OCI-LY3 (cell line): Measurements from ENCODE around the gene ZNF358.

ENCODE experiments used
- H2AFZ ChIP-seq: fragments of 200-600, 300-600 bp; shearing (Covaris generic); 2 replicates; pipeline ENCODE4 v1.6.0; 2014; ENCODE audit warnings: antibody characterized with exemption, low read depth, low read length
- H3K27ac ChIP-seq: fragments of 200-600, 300-600 bp; sonication (generic); 2 replicates; pipeline ENCODE4 v1.5.1; 2014; ENCODE audit warnings: mild to moderate bottlenecking, low read length, moderate library complexity, mixed read lengths
- H3K27me3 ChIP-seq: fragments of 200-600, 300-600 bp; sonication (generic); 2 replicates; pipeline ENCODE4 v1.6.1; 2014; ENCODE audit warnings: low read depth, low read length, mixed read lengths
- H3K36me3 ChIP-seq: fragments of 200-600, 300-600 bp; sonication (generic); replicated peaks from 2 replicates; pipeline ENCODE3; 2014; ENCODE audit warnings: low read depth, low read length, mixed read lengths
- H3K4me1 ChIP-seq: fragments of 300-600, 200-600 bp; sonication (generic); 2 replicates; pipeline ENCODE4 v1.6.1; 2014; ENCODE audit warnings: low read length, mixed read lengths
- H3K4me2 ChIP-seq: fragments of 200-600, 300-600 bp; sonication (generic); 2 replicates; pipeline ENCODE4 v1.6.1; 2014; ENCODE audit warnings: low read length, mixed read lengths
- H3K4me3 ChIP-seq: fragments of 300-600, 200-600 bp; sonication (generic); 2 replicates; pipeline ENCODE4 v1.5.1; 2014; ENCODE audit warnings: antibody characterized with exemption, mild to moderate bottlenecking, low read length, moderate library complexity
- H3K79me2 ChIP-seq: fragments of 300-600, 200-600 bp; shearing (Covaris generic); 2 replicates; pipeline ENCODE4 v1.6.1; 2014; ENCODE audit warnings: mild to moderate bottlenecking, low read length, mixed read lengths
- H3K9ac ChIP-seq: fragments of 300-600, 200-600 bp; shearing (Covaris generic); 2 replicates; pipeline ENCODE4 v1.6.0; 2014; ENCODE audit warnings: mild to moderate bottlenecking, low read length, moderate library complexity
- H3K9me3 ChIP-seq: fragments of 200-600, 300-600 bp; shearing (Covaris generic); 2 replicates; pipeline ENCODE4 v1.6.1; 2014; ENCODE audit warnings: low read length, mixed read lengths; ENCODE audit not compliant: insufficient read depth
- H4K20me1 ChIP-seq: fragments of 200-600, 300-600 bp; sonication (generic); 2 replicates; pipeline ENCODE4 v1.6.1; 2016; ENCODE audit warnings: low read length, mixed read lengths; ENCODE audit not compliant: insufficient read depth
- EZH2phosphoT487 ChIP-seq: fragments of 200-600 bp; shearing (Covaris generic); IDR thresholded peaks from 2 replicates; pipeline ENCODE4 v1.6.1; 2018; ENCODE audit warnings: antibody characterized with exemption, mixed run types, low read depth
- TF ChIP-seq, protein P1 (sequence below): fragments of 200-600, 300-600 bp; sonication (generic); IDR thresholded peaks from 2 replicates; pipeline ENCODE4 v1.5.1; 2014; ENCODE audit warnings: antibody characterized with exemption, low read length, low read depth

ZNF358 gene

DNA sequence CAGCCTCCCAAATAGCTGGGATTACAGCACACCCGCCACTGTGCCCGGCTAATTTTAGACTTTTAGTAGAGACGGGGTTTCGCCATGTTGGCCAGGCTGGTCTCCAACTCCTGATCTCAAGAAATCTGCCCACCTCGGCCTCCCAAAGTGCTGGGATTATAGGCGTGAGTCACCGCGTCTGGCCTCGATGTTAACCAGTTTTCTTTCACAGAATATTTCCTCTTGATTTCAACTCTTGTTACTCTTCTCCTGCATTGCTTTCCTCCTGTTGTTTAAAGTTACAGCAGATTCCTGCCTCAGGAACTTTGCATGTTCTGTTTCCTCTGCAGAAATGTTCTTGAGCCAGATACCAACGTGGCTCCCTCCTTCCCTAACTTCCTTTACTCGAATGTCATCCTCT lies 23.3 kb upstream of the ZNF358 start:
- no peaks in the 10 kb centered on the region for H3K79me2 ChIP-seq
- no peak for TF ChIP-seq EZH2phosphoT487
- TF ChIP-seq, protein P1, sequence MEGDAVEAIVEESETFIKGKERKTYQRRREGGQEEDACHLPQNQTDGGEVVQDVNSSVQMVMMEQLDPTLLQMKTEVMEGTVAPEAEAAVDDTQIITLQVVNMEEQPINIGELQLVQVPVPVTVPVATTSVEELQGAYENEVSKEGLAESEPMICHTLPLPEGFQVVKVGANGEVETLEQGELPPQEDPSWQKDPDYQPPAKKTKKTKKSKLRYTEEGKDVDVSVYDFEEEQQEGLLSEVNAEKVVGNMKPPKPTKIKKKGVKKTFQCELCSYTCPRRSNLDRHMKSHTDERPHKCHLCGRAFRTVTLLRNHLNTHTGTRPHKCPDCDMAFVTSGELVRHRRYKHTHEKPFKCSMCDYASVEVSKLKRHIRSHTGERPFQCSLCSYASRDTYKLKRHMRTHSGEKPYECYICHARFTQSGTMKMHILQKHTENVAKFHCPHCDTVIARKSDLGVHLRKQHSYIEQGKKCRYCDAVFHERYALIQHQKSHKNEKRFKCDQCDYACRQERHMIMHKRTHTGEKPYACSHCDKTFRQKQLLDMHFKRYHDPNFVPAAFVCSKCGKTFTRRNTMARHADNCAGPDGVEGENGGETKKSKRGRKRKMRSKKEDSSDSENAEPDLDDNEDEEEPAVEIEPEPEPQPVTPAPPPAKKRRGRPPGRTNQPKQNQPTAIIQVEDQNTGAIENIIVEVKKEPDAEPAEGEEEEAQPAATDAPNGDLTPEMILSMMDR = no peak
- no peak overlapping the region for H3K4me2 ChIP-seq
- H3K4me3 ChIP-seq = no peak overlapping the region
- no peak overlapping the region for H3K27ac ChIP-seq
- H3K9me3 ChIP-seq = no peaks in the 10 kb centered on the region
- no peaks in the 10 kb centered on the region for H4K20me1 ChIP-seq
- H3K36me3 ChIP-seq = no peaks in the 10 kb centered on the region
- no peak overlapping the region for H2AFZ ChIP-seq
- H3K27me3 ChIP-seq = peaks cover 4% of the 10 kb centered on the region; the same call in 1 of the 2 replicates
- H3K9ac ChIP-seq = no peak overlapping the region
- peaks cover 9% of the 10 kb centered on the region for H3K4me1 ChIP-seq

DNA sequence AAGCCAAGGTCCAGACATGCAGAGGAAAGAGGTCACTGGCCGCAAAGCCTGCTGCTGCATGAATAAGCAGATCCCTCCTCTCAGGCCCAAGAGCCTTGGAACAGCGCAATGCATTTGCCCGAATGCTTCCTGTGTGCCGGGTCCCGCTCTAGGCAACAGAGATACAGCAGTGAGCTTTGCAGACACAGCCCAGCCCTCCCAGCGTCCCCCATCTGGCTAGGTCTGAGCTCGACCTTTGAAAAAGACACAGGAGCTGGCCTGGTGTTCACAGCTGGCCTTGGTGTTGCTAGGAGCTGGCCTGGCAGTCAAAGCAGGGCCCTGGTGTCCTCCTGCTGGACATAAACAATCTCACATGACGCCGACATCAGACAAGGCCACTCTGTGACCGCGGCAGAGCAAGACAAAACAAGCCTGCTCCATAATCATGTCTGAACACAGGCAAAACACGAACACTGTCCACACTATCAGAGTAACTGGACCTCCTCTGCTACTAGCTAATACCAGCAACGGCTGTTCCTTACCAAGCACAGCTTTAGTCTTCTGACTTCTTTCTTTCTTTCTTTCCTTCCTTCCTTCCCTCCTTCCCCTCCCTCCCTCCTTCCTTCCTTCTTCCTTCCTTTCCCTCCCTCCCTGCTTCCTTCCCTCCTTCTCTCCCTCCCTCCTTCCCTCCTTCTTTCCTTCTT lies 21.3 kb upstream of the ZNF358 start:
- no peak overlapping the region for H3K4me2 ChIP-seq
- peaks cover 4% of the 10 kb centered on the region; the same call in 1 of the 2 replicates for H3K27me3 ChIP-seq
- no peaks in the 10 kb centered on the region for H3K36me3 ChIP-seq
- TF ChIP-seq EZH2phosphoT487 = no peak
- TF ChIP-seq, protein P1 = no peak
- H3K79me2 ChIP-seq = no peaks in the 10 kb centered on the region
- no peak overlapping the region for H3K9ac ChIP-seq
- H3K4me1 ChIP-seq = no peaks in the 10 kb centered on the region
- H3K4me3 ChIP-seq = no peak overlapping the region
- H2AFZ ChIP-seq = no peak overlapping the region
- no peaks in the 10 kb centered on the region for H3K9me3 ChIP-seq
- H3K27ac ChIP-seq = no peak overlapping the region
- no peaks in the 10 kb centered on the region for H4K20me1 ChIP-seq

DNA sequence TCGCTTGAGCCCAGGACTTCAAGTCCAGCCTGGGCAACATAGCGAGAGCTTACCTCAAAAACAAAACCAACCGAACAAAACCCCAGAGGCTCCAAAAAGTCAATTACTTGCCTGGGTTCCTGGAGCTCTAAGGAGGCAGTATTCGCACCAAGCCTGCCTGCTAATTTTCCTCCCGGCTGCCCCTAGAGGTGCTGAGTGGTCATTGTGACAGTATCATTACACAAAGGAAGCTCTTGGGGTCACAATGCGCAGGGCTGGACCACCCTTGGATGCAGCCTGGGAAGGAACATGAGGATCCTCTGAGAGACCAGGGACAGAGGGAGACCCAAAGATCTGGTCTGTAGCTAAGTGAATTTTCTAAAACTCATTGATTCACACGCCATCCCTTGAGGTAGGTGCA lies 18.6 kb upstream of the ZNF358 start:
- Histone ChIP-seq H3K27me3 (peaks cover 4% of the 10 kb centered on the region; the same call in 1 of the 2 replicates), H3K79me2 (no peaks in the 10 kb centered on the region), H3K9me3 (no peaks in the 10 kb centered on the region), H3K4me1 (no peaks in the 10 kb centered on the region), H2AFZ (no peak overlapping the region), H3K4me2 (no peak overlapping the region), H3K9ac (no peak overlapping the region), H4K20me1 (no peaks in the 10 kb centered on the region), H3K36me3 (no peaks in the 10 kb centered on the region), H3K27ac (no peak overlapping the region), H3K4me3 (no peak overlapping the region)
- TF ChIP-seq EZH2phosphoT487 = no peak
- TF ChIP-seq, protein P1 = peak; percentile 22

DNA sequence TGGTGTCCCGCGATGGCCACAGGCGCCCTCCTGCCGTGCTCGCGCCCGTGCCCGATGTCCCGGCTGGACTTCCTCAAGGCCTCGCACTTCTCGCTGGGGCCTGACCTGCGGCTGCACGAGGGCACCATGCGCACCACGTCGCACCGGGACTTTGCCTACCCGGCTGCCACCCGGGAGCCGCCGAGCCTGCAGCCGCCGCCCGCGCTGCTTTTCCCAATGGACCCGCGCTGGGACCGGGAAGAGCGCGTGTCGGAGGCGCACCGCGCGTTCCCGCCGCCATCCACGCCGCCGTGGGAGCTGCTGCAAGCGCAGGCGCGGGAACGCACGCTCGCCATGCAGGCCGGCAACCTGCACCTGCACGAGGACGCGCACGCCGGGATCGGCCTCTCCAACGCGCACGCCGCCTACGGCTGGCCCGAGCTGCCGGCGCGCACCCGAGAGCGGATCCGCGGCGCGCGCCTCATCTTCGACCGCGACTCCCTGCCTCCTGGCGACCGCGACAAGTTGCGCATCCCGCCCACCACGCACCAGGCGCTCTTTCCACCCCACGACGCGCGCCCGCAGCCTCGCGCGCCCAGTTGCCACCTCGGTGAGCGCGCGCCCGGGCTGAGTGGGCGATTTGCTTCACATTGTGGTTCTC lies 15.0 kb upstream of the ZNF358 start:
- H3K4me3 ChIP-seq = no peak overlapping the region

More for the DNA sequence above, 15.0 kb upstream of the ZNF358 start:
- Histone ChIP-seq H3K36me3 (no peaks in the 10 kb centered on the region), H3K9me3 (no peaks in the 10 kb centered on the region), H3K27me3 (no peaks in the 10 kb centered on the region), H3K9ac (no peak overlapping the region), H3K27ac (no peak overlapping the region), H3K4me1 (no peaks in the 10 kb centered on the region), H4K20me1 (no peaks in the 10 kb centered on the region), H2AFZ (no peak overlapping the region), H3K79me2 (no peaks in the 10 kb centered on the region), H3K4me2 (no peak overlapping the region)
- TF ChIP-seq, protein P1 = no peak
- no peak for TF ChIP-seq EZH2phosphoT487
